Measurements from ENCODE around the gene SBF2. TPM values are rescaled to one million over a fixed set of nuclear protein-coding genes. Genes with fewer than 3 reads are reported as not detected.
"Not testable (repeated sequence)": the region's sequence is repeated elsewhere in the genome, so short reads cannot be mapped to it uniquely, and the experiment has no call there.

Gene SBF2
- total RNA-seq, 1 donor from 2014 or later: 4.2 TPM

DNA sequence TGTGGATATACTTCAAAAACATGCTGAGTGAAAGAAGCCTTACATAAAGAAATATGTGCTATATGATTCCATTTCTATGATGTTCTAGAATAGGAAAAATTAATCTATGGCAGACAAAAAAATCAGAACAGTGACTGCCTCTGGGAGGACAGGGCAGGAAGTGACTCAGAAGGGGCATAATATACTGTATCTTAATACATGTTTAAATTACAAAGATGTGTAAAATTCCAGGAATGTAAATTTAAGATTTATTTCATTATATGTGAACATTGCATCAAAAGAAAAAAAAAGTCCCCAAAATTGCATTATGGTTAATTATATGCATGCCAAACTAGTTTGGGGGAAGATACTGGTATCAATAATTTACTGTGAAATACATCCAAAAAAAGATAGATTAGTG, 32.2 kb downstream of the SBF2 start:
- H3K4me3 Mint-ChIP-seq (ENCODE audit: low read depth): no peak overlapping the region
- intact Hi-C loops (cut with micrococcal nuclease): no loop called here
- H3K27ac Mint-ChIP-seq: no peak overlapping the region
- H3K9me3 Mint-ChIP-seq: no peaks in the 10 kb centered on the region
- H3K36me3 Mint-ChIP-seq (ENCODE audit: low read depth): no peaks in the 10 kb centered on the region
- H3K4me1 Mint-ChIP-seq (ENCODE audit: low read depth): no peaks in the 10 kb centered on the region
- DNase-seq (ENCODE audit: low spot score): no peak
- peaks cover 3% of the 10 kb centered on the region for H3K27me3 Mint-ChIP-seq (ENCODE audit: low read depth)

DNA sequence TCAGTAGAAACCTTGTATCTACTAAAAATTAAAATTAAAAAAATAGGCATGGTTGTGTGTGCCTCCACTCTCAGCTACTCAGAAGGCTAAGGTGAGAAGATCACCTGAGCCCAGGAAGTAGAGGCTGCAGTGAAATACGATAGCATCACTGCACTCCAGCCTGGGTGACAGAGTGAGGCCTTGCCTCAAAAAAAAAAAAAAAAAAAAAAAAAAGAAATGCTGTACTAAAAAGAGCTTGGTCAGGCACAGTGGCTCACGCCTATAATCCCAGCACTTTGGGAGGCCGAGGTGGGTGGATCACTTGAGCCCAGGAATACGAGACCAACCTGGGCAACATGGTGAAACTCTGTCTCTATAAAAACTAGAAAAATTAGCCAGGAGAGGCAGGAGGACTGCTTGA, 36.5 kb downstream of the SBF2 start:
- Mint-ChIP-seq H3K36me3 (ENCODE audit: low read depth) (no peaks in the 10 kb centered on the region), H3K4me1 (ENCODE audit: low read depth) (no peaks in the 10 kb centered on the region), H3K4me3 (ENCODE audit: low read depth) (no peak overlapping the region), H3K27me3 (ENCODE audit: low read depth) (no peaks in the 10 kb centered on the region), H3K9me3 (no peaks in the 10 kb centered on the region), H3K27ac (no peak overlapping the region)
- intact Hi-C loops (cut with micrococcal nuclease): no loop called here
- DNase-seq (ENCODE audit: low spot score): no peak

GRCh38 chr11:10255388-10256125, 38.5 kb downstream of the SBF2 start:
- Mint-ChIP-seq H3K9me3 (no peaks in the 10 kb centered on the region), H3K4me3 (ENCODE audit: low read depth) (no peak overlapping the region), H3K36me3 (ENCODE audit: low read depth) (no peaks in the 10 kb centered on the region), H3K27me3 (ENCODE audit: low read depth) (no peaks in the 10 kb centered on the region), H3K4me1 (ENCODE audit: low read depth) (no peaks in the 10 kb centered on the region), H3K27ac (no peak overlapping the region)
- intact Hi-C loops (cut with micrococcal nuclease): no loop called here
- DNase-seq (ENCODE audit: low spot score): no peak

DNA sequence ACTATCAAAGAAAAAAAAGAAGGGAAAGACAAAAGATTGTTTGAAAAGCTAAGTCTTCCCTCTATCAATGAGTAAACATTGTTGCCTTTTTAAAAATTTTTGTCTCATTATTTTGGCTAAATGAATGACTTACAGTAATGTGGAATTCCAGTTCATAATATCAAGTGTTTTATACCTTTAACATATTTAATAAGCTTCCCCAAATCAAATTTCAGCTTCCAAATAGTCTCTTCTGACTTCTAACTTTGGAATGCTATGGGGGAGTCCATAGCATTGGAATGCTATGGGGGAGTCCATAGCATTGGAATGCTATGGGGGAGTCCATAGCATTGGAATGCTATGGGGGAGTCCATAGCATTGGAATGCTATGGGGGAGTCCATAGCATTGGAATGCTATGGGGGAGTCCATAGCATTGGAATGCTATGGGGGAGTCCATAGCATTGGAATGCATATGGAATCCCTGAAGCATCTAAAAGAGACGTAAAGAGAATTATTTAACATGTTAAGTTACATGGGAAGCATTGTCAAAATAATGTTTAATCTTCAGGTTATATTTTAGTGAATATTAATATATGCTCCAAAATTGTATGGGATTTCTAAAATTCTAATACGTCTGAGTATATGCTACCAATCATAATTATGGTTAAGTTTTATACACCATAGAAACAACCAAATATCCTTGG, 44.4 kb downstream of the SBF2 start:
- intact Hi-C loops (cut with micrococcal nuclease); H3K27me3 Mint-ChIP-seq (ENCODE audit: low read depth); H3K9me3 Mint-ChIP-seq; H3K4me3 Mint-ChIP-seq (ENCODE audit: low read depth); H3K27ac Mint-ChIP-seq; H3K4me1 Mint-ChIP-seq (ENCODE audit: low read depth); DNase-seq (ENCODE audit: low spot score); H3K36me3 Mint-ChIP-seq (ENCODE audit: low read depth): not testable (repeated sequence)

- intact Hi-C loops (cut with micrococcal nuclease): no loop called here
- H3K4me3 Mint-ChIP-seq (ENCODE audit: low read depth): no peak overlapping the region
- H3K9me3 Mint-ChIP-seq: no peaks in the 10 kb centered on the region
Observed at GRCh38 chr11:10247011-10247410, 47.0 kb downstream of the SBF2 start.

DNA sequence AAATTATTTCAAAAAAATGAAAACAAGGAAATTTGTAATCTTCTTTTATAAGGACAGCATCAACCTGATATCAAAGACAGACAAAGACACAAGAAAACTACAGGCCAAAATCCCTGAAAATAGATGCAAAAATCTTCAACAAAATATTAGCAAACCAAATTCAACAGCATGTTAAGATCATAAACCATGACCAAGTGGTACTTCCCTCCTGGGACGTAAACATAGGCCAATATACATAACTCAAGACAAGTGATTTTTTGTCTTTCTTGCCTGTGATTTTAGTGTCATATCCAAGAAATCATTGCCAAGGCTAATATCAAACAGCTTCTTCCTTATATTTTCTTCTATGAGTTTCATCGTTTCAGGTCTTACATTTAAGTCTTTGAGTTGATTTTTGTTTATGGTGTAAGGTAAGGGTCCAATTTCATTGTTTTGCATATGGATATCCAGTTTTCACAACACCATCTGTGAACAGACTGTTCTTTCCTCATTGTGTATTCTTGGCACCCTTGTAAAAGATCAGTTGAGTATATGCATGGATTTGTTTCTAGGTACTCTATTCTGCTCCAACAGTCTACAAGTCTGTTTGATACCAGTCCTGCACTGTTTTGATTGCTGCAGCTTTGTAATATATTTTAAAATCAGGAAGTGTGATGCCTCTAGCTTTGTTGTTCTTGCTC, 50.0 kb downstream of the SBF2 start:
- Mint-ChIP-seq H3K27me3 (ENCODE audit: low read depth) (peaks cover 8% of the 10 kb centered on the region), H3K27ac (no peak overlapping the region), H3K4me1 (ENCODE audit: low read depth) (no peaks in the 10 kb centered on the region), H3K9me3 (no peaks in the 10 kb centered on the region), H3K4me3 (ENCODE audit: low read depth) (no peak overlapping the region), H3K36me3 (ENCODE audit: low read depth) (no peaks in the 10 kb centered on the region)
- intact Hi-C loops (cut with micrococcal nuclease): no loop called here
- DNase-seq (ENCODE audit: low spot score): no peak

More at GRCh38 chr11:10247011-10247410, 47.0 kb downstream of the SBF2 start:
- no peaks in the 10 kb centered on the region for H3K36me3 Mint-ChIP-seq (ENCODE audit: low read depth)
- H3K27ac Mint-ChIP-seq: no peak overlapping the region
- H3K27me3 Mint-ChIP-seq (ENCODE audit: low read depth): peaks cover 8% of the 10 kb centered on the region
- no peaks in the 10 kb centered on the region for H3K4me1 Mint-ChIP-seq (ENCODE audit: low read depth)
- DNase-seq (ENCODE audit: low spot score): no peak

GRCh38 chr11:10236840-10237239, 57.2 kb downstream of the SBF2 start:
- Mint-ChIP-seq H3K4me1 (ENCODE audit: low read depth) (no peaks in the 10 kb centered on the region), H3K27me3 (ENCODE audit: low read depth) (peaks cover 3% of the 10 kb centered on the region), H3K4me3 (ENCODE audit: low read depth) (no peak overlapping the region), H3K9me3 (no peaks in the 10 kb centered on the region), H3K36me3 (ENCODE audit: low read depth) (no peaks in the 10 kb centered on the region), H3K27ac (no peak overlapping the region)
- intact Hi-C loops (cut with micrococcal nuclease): no loop called here
- no peak for DNase-seq (ENCODE audit: low spot score)

GRCh38 chr11:10233581-10233980, 60.4 kb downstream of the SBF2 start:
- Mint-ChIP-seq H3K4me1 (ENCODE audit: low read depth) (no peaks in the 10 kb centered on the region), H3K27me3 (ENCODE audit: low read depth) (peaks cover 10% of the 10 kb centered on the region), H3K4me3 (ENCODE audit: low read depth) (no peak overlapping the region), H3K36me3 (ENCODE audit: low read depth) (no peaks in the 10 kb centered on the region), H3K27ac (no peak overlapping the region), H3K9me3 (no peaks in the 10 kb centered on the region)
- DNase-seq (ENCODE audit: low spot score): no peak
- intact Hi-C loops (cut with micrococcal nuclease): no loop called here

DNA sequence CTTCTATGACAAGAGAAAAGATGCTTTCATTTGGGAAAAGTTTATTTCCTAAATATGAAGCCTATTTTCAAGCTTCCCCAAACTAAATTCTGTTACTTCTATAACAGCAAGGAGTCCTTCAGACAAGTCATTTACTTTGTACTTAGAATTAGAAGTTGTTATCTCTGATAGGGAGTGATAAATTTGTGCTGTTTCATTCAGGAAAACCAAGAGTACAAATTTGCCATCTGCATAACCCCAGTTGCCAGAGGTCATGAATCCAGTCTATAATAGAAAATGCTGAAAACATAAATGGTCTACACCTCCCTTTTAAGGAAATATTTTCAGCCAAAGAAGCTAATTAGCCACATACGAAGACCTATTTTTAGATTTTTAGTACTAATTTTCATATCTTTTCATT, 61.3 kb downstream of the SBF2 start:
- DNase-seq (ENCODE audit: low spot score): no peak

GRCh38 chr11:10231803-10232202, 62.2 kb downstream of the SBF2 start:
- H3K36me3 Mint-ChIP-seq (ENCODE audit: low read depth); H3K4me1 Mint-ChIP-seq (ENCODE audit: low read depth); H3K9me3 Mint-ChIP-seq; H3K27ac Mint-ChIP-seq; H3K27me3 Mint-ChIP-seq (ENCODE audit: low read depth); DNase-seq (ENCODE audit: low spot score); intact Hi-C loops (cut with micrococcal nuclease); H3K4me3 Mint-ChIP-seq (ENCODE audit: low read depth): not testable (repeated sequence)

More for the DNA sequence above, 61.3 kb downstream of the SBF2 start:
- no peaks in the 10 kb centered on the region for H3K36me3 Mint-ChIP-seq (ENCODE audit: low read depth)
- no peaks in the 10 kb centered on the region for H3K4me1 Mint-ChIP-seq (ENCODE audit: low read depth)
- H3K9me3 Mint-ChIP-seq: no peaks in the 10 kb centered on the region
- intact Hi-C loops (cut with micrococcal nuclease): no loop called here
- H3K4me3 Mint-ChIP-seq (ENCODE audit: low read depth): no peak overlapping the region
- H3K27ac Mint-ChIP-seq: no peak overlapping the region
- H3K27me3 Mint-ChIP-seq (ENCODE audit: low read depth): peaks cover 10% of the 10 kb centered on the region

DNA sequence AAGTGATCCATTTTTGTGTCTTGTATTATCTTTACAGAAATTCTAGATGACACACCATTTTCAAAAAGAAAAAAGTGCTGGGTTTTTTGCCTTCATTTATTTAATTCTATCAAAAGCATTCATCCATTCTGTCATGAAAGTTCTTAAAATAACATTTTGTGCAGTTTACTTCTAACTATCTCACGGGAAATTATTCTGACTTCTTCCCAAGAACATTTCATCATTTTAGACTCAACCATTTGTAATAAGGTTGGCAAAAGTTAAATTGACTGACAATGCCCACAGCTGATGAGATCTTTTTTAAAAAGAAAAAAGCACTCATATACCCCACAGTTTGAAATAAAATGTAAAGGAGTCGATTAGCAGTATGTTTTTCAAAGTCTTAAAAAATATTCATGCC, 68.5 kb downstream of the SBF2 start:
- H3K9me3 Mint-ChIP-seq: no peaks in the 10 kb centered on the region
- peaks cover 10% of the 10 kb centered on the region for H3K27me3 Mint-ChIP-seq (ENCODE audit: low read depth)
- no peaks in the 10 kb centered on the region for H3K4me1 Mint-ChIP-seq (ENCODE audit: low read depth)
- no peaks in the 10 kb centered on the region for H3K36me3 Mint-ChIP-seq (ENCODE audit: low read depth)
- intact Hi-C loops (cut with micrococcal nuclease): no loop called here
- no peak overlapping the region for H3K27ac Mint-ChIP-seq
- no peak overlapping the region for H3K4me3 Mint-ChIP-seq (ENCODE audit: low read depth)
- no peak for DNase-seq (ENCODE audit: low spot score)

DNA sequence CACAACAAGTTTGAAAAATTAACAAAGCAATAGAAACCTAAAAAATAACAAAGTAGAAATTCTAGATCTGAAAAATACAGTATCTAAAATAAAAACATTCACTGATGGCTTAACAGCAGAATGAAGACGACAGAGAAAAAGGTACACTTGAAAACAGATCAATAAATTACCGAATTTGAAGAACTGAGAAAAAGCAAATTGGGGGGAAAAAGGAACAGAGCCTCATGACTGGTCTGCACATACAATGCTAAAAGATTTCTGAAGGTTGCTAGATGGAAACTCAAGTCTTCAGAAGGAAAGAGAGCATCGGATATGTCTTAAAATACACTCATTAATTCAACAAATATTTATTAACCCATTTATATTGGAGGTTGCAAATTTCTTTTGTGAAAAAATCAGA, 71.6 kb downstream of the SBF2 start:
- Mint-ChIP-seq H3K27me3 (ENCODE audit: low read depth) (peaks cover 5% of the 10 kb centered on the region), H3K9me3 (no peaks in the 10 kb centered on the region), H3K4me3 (ENCODE audit: low read depth) (no peak overlapping the region), H3K36me3 (ENCODE audit: low read depth) (no peaks in the 10 kb centered on the region), H3K4me1 (ENCODE audit: low read depth) (no peaks in the 10 kb centered on the region), H3K27ac (no peak overlapping the region)
- intact Hi-C loops (cut with micrococcal nuclease): no loop called here
- DNase-seq (ENCODE audit: low spot score): no peak

DNA sequence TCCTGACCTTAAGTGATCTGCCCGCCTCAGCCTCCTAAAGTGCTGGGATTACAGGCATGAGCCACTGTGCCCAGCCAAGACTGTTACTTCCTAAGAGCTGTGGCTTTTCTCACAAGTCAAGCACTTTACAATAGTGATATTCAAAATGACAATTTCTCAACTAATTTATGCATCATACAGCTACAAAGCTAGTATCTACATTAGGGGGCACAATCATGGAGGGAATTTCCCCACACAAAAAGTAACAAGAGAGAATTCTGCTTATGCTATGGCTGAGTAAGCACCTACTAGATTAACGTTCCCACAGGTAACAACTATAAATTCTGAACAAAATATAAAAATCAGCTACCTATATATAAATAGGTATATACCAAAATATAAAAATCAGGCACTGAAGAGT, 72.7 kb downstream of the SBF2 start:
- no peaks in the 10 kb centered on the region for H3K9me3 Mint-ChIP-seq

More for the DNA sequence above, 72.7 kb downstream of the SBF2 start:
- intact Hi-C loops (cut with micrococcal nuclease): no loop called here
- no peak for DNase-seq (ENCODE audit: low spot score)
- no peaks in the 10 kb centered on the region for H3K36me3 Mint-ChIP-seq (ENCODE audit: low read depth)
- H3K27ac Mint-ChIP-seq: no peak overlapping the region
- no peak overlapping the region for H3K4me3 Mint-ChIP-seq (ENCODE audit: low read depth)
- no peaks in the 10 kb centered on the region for H3K4me1 Mint-ChIP-seq (ENCODE audit: low read depth)
- peaks cover 5% of the 10 kb centered on the region for H3K27me3 Mint-ChIP-seq (ENCODE audit: low read depth)

Data from activated T-helper 2 cell treated with anti-CD3 and anti-CD28 coated beads, Interferon-gamma antibody, Interleukin-2, Interleukin-4, amounts not matched to agents 10 μg/mL and 5 μg/mL and 100 μg/mL, durations not matched to agents 14 hours and 24 hours and 36 hours (primary cell).